ENCODE data around the gene THSD4. TPM values are rescaled to one million over a fixed set of nuclear protein-coding genes. Genes with fewer than 3 reads are reported as not detected.

The THSD4 gene
- total and polyA plus RNA-seq, 2 of the 8 experiments (the other 6 are each of a cell fraction or from before 2014, with no cell fraction given), result 2.5 to 6.2 TPM

DNA sequence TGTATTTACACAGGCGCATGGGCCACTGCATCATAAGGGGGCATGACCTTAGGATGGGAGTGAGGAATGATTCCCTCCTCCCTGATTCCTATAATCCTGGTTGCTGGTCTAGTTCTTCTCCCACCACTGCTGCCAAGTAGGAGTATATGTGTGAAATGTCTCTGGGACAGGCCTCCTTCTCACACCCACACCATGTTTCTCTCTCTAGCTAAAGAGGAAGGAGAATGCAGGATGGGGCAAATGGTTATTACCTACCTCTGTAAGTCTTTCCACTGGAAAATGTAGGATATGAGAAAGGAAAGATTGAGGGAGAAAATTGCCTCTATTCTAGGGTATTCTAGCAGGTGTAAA is 159.2 kb downstream of the THSD4 start:
- H4K20me1 ChIP-seq (replicated peaks in 1 of 2; ENCODE audit: control insufficient read depth in 1 of 2, insufficient read depth in 2 of 2, low read length in 2 of 2), result no peaks in the 10 kb centered on the region
- DNase-seq (ENCODE audit: low read depth in 1 of 2, low spot score in 2 of 2), result no peak
- no peak overlapping the region for H3K56ac ChIP-seq (replicated peaks; ENCODE audit: insufficient read length, low read depth, low read length)
- H2BK12ac ChIP-seq (ENCODE audit: low read depth, low read length), result no peak overlapping the region
- H4K5ac ChIP-seq (ENCODE audit: insufficient read length, low read depth, low read length), result no peak overlapping the region
- H3K14ac ChIP-seq (ENCODE audit: insufficient read length), result no peak overlapping the region
- no peaks in the 10 kb centered on the region for H3K36me3 ChIP-seq (ENCODE audit: control insufficient read depth in 2 of 4, insufficient read depth in 4 of 4, low read length in 3 of 4)
- CTCF ChIA-PET (ENCODE audit: partially characterized antibody), result interaction anchor here (1.3 kb wide), 1 partner anchor 169 kb away, joined by 4 read pairs; no protein-coding TSS in a partner anchor
- H4K91ac ChIP-seq (replicated peaks; ENCODE audit: insufficient read length, low read length), result no peak overlapping the region
- no peak overlapping the region for H4K8ac ChIP-seq (ENCODE audit: extremely low read depth, insufficient read depth, low read length)
- H3K23me2 ChIP-seq (ENCODE audit: low read depth, low read length), result no peaks in the 10 kb centered on the region
- no peak overlapping the region for H2BK15ac ChIP-seq (ENCODE audit: low read length)
- H2BK20ac ChIP-seq (ENCODE audit: low read length), result peak overlapping the region; percentile 66; the same call in 1 of the 2 replicates
- no peak overlapping the region for H2AFZ ChIP-seq (ENCODE audit: low read length)
- H3K23ac ChIP-seq (ENCODE audit: insufficient read length), result no peak overlapping the region
- no peaks in the 10 kb centered on the region for H3K9me3 ChIP-seq (ENCODE audit: insufficient read depth in 2 of 2, low read depth in 1 of 2, low read length in 1 of 2)
- no peaks in the 10 kb centered on the region for H3K79me2 ChIP-seq (ENCODE audit: control insufficient read depth in 1 of 2, insufficient read depth in 2 of 2, low read length in 2 of 2)
- peak overlapping the region; percentile 26 for H2BK120ac ChIP-seq (replicated peaks; ENCODE audit: low read depth, low read length)
- no peak overlapping the region for H3K4me2 ChIP-seq (ENCODE audit: insufficient read depth in 1 of 2, low read depth in 2 of 2, low read length in 2 of 2)
- WGBS, 2 experiments (ENCODE audit: extremely low coverage in 1 of 2, insufficient coverage in 1 of 2, insufficient read length in 1 of 2, insufficient replicate concordance in 2 of 2, low coverage in 1 of 2, low lambda C conversion rate in 2 of 2, missing lambda C conversion rate in 1 of 2), result 86% methylated on average over 1 of the region's 1 CpG; no CpG with 5 or more reads in 1 of the 2 experiments
- no peak overlapping the region for H3K18ac ChIP-seq (ENCODE audit: extremely low read depth, low read length)
- POLR2A ChIA-PET (ENCODE audit: partially characterized antibody), result interaction anchor here (0.7 kb wide), 1 partner anchor 191 kb away, joined by 3 read pairs; no protein-coding TSS in a partner anchor
- no peak for FAIRE-seq
- no peaks in the 10 kb centered on the region for H3K4me1 ChIP-seq (replicated peaks in 1 of 4; ENCODE audit: control insufficient read depth in 3 of 4, insufficient read depth in 4 of 4, low read length in 3 of 4)
- no peak overlapping the region for H2BK5ac ChIP-seq (ENCODE audit: low read depth, low read length)
- H3K79me1 ChIP-seq (ENCODE audit: low read depth, low read length), result no peaks in the 10 kb centered on the region; the same call in 1 of the 2 replicates
- H3K27ac ChIP-seq (ENCODE audit: low read depth, low read length), result no peak overlapping the region
- no peaks in the 10 kb centered on the region for H3K27me3 ChIP-seq (replicated peaks in 1 of 4; ENCODE audit: control insufficient read depth in 3 of 4, extremely low read depth in 1 of 4, insufficient read depth in 3 of 4, low read length in 3 of 4)
- H2AK5ac ChIP-seq (ENCODE audit: low read depth, low read length), result no peak overlapping the region
- H3K9ac ChIP-seq (replicated peaks in 1 of 4; ENCODE audit: extremely low read depth in 1 of 4, low read depth in 3 of 4, low read length in 3 of 4), result no peak overlapping the region
- H3K4me3 ChIP-seq (ENCODE audit: extremely low read depth in 1 of 4, insufficient read depth in 2 of 4, low read depth in 3 of 4, low read length in 4 of 4), result no peak overlapping the region
- H3K4ac ChIP-seq (replicated peaks; ENCODE audit: insufficient read length, low read depth, low read length), result no peak overlapping the region
- TF ChIP-seq EZH2 (IDR thresholded peaks at IDR 0.05; ENCODE audit: low read depth, low read length, severe bottlenecking), result no peak
- no peak for TF ChIP-seq RFX5 (IDR thresholded peaks at IDR 0.05; ENCODE audit: borderline replicate concordance, low read depth, low read length)
- TF ChIP-seq, protein P1, sequence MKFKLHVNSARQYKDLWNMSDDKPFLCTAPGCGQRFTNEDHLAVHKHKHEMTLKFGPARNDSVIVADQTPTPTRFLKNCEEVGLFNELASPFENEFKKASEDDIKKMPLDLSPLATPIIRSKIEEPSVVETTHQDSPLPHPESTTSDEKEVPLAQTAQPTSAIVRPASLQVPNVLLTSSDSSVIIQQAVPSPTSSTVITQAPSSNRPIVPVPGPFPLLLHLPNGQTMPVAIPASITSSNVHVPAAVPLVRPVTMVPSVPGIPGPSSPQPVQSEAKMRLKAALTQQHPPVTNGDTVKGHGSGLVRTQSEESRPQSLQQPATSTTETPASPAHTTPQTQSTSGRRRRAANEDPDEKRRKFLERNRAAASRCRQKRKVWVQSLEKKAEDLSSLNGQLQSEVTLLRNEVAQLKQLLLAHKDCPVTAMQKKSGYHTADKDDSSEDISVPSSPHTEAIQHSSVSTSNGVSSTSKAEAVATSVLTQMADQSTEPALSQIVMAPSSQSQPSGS (IDR thresholded peaks at IDR 0.05; ENCODE audit: low read length), result no peak
- TF ChIP-seq SAP30 (IDR thresholded peaks at IDR 0.05; ENCODE audit: insufficient read depth, insufficient replicate concordance, low read length), result no peak
- TF ChIP-seq KDM5A (IDR thresholded peaks at IDR 0.05; ENCODE audit: low read length), result no peak
- TF ChIP-seq GABPA (IDR thresholded peaks at IDR 0.05; ENCODE audit: borderline replicate concordance, insufficient read depth, low read length), result no peak
- no peak for TF ChIP-seq ASH2L (IDR thresholded peaks at IDR 0.05; ENCODE audit: low read length)
- no peak for TF ChIP-seq TBP (IDR thresholded peaks at IDR 0.05; ENCODE audit: low read depth, low read length)
- no peak for TF ChIP-seq TCF12 (IDR thresholded peaks at IDR 0.05; ENCODE audit: low read depth, low read length)
- TF ChIP-seq TAF7 (optimal IDR thresholded peaks at IDR 0.05; ENCODE audit: borderline replicate concordance, low read depth, low read length), result no peak
- TF ChIP-seq JUN (IDR thresholded peaks at IDR 0.05; ENCODE audit: low read depth, low read length), result no peak
- TF ChIP-seq SP2 (IDR thresholded peaks at IDR 0.05; ENCODE audit: low read length), result no peak
- no peak for TF ChIP-seq CBX5 (IDR thresholded peaks at IDR 0.05; ENCODE audit: low read depth, low read length)
- no peak for TF ChIP-seq POLR2A (IDR thresholded peaks at IDR 0.05; ENCODE audit: control extremely low read depth in 1 of 2, low read depth in 2 of 2, low read length in 2 of 2)

Data from H1 (cell line).